HUDEP-2 (cell line): ENCODE data around the gene ZNF532.

Source experiments
- DNase-seq, 76 experiments: peaks; one replicate each; lab custom pipeline; 2025; ENCODE audit not compliant: unreplicated experiment in 76 of 76; lab: John Stamatoyannopoulos, UW

ZNF532 gene

GRCh38 chr18:58934356-58934755 lies 69.7 kb downstream of the ZNF532 start:
- DNase-seq = no peak

- DNase-seq = no peak
Measured at GRCh38 chr18:58934933-58935577, 70.4 kb downstream of the ZNF532 start.

- DNase-seq = no peak
Measured at GRCh38 chr18:58937071-58937886, 72.6 kb downstream of the ZNF532 start.

GRCh38 chr18:58937887-58938267 lies 73.2 kb downstream of the ZNF532 start:
- no peak for DNase-seq

- no peak for DNase-seq
Measured at GRCh38 chr18:58941426-58942099, 76.9 kb downstream of the ZNF532 start.

DNA sequence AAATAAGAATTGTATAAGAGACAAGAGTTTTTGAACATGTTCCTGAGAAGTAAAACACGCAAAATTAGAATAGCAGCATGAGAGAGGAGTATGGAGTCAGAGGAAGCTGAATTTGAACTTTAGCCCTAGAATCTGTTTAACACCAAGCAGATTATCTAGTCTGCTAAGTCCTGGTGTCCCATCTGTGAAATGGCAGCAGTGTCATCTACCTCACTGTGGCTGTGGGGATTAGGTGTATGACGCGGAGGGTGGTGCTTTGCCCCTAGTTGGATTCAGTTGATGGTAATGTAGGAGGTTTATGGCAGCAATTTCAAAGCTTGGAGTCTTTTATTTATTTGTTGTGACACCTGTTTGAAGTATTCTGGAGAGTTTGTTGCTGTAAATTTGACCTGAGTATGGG lies 79.2 kb downstream of the ZNF532 start:
- DNase-seq = no peak

- DNase-seq = no peak
Measured at GRCh38 chr18:58947136-58947732, 82.6 kb downstream of the ZNF532 start.

DNA sequence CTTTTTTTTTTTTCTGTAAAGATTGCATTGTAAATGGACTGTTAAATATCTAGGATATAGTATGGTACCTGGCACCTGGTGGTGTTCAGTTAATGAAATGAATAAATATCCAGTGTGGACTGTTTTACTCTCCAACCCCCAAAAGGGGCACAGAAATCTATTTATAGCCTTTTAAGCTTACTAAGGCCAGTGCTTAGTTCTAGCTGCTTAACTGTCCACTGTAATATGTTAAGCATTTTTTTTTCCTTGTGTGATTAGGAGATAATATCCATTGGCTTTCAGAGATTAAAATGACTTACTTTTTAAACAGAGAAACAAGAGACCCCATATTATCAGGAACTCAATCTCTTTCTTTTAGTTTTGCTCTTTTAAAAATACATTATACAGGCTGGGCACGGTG lies 84.4 kb downstream of the ZNF532 start:
- DNase-seq = no peak

GRCh38 chr18:58951986-58952702 lies 87.5 kb downstream of the ZNF532 start:
- no peak for DNase-seq

GRCh38 chr18:58952858-58953257 lies 88.2 kb downstream of the ZNF532 start:
- DNase-seq = no peak

- no peak for DNase-seq
Measured at GRCh38 chr18:58953627-58954026, 89.0 kb downstream of the ZNF532 start.

DNA sequence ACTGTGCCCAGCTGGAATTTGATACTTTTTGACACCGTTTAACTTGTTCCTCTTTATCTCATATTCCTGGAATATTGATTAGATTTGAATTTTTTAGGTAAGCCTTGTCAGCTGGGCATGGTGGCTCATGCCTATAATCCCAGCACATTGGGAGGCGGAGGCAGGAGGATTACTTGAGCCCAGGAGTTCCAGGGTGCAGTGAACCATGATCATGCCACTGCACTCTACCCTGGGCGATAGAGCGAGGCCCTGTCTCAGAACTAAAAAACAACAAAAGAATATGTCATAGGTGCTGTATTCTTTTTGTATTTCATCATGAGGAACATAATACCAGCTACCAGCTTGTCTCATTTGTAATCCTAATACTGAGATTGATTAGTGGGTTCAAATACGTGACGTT lies 90.3 kb downstream of the ZNF532 start:
- DNase-seq = no peak

DNA sequence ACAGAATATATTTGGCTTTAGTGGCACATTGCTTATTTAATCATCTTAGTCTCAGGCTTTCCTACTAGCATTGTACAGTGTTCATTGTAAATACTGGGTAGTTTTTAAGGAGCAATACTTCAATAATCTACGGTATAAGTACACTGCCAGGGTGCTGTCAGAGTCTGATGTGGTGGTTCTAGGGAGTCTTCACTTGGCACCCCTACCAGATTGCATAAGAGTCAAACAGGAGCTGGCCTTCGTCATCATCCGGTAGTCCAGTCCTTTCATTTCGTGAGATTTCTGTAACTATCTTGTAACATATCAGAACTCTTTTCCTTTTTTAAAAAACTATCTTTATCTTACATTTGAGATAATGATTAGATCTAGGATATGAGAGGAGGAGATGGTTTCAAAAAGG lies 91.1 kb downstream of the ZNF532 start:
- no peak for DNase-seq

GRCh38 chr18:58958628-58959027 lies 94.0 kb downstream of the ZNF532 start:
- DNase-seq = no peak

- no peak for DNase-seq
Measured at GRCh38 chr18:58960508-58960907, 95.8 kb downstream of the ZNF532 start.

DNA sequence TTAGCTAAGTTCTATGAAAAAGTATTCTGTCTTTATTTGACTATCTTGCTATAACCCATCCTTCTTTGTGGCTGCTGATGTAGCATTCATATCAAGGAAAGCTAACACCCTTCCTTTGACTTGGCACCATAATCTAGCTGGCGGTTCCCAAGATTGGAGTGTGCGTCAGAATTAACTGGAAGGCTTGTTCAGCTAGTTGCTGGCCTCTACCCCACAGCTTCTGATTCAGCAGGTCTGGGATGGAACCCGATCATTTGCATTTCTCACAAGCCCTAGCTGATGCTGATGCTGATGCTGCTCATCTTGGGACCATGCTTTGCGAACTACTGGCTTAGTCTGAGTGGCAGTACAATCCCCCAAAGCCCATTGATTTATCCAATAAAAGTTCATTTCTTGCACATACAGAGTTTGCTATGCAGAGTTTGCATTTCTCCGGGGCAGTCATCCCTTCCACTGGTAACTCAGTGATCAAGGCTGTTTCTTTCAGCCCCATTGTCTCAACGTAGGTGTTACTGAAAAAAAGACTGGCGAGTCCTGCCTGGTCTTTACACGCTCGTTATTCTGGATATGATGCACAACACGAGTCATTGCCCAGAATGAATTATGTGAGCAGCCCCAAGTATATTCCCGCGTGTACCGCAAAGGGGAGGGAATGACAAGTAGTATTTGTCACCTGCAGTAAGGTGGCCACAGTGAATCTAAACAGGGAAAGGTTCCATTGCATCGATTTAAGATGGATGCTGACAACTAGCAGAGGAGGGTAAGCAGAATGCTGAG lies 96.5 kb downstream of the ZNF532 start:
- DNase-seq = no peak

DNA sequence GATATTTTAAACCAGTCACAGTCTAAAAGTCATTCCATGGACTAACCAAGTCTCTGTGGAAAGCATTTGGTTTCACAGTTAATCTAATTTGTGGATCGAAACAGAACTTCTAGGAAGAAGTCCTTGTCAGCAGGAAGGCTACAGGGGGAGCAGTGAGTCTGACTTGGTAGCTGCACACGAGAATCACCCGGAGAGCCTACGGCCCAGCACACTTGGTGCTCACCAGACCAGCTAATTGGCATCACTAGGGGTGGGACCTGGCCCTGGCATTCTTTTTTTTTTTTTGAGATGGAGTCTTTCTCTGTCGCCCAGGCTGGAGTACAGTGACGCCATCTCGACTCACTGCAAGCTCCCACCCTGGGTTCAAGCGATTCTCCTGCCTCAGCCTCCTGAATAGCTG lies 97.7 kb downstream of the ZNF532 start:
- no peak for DNase-seq

GRCh38 chr18:58965291-58966004 lies 100.8 kb downstream of the ZNF532 start:
- DNase-seq = no peak

DNA sequence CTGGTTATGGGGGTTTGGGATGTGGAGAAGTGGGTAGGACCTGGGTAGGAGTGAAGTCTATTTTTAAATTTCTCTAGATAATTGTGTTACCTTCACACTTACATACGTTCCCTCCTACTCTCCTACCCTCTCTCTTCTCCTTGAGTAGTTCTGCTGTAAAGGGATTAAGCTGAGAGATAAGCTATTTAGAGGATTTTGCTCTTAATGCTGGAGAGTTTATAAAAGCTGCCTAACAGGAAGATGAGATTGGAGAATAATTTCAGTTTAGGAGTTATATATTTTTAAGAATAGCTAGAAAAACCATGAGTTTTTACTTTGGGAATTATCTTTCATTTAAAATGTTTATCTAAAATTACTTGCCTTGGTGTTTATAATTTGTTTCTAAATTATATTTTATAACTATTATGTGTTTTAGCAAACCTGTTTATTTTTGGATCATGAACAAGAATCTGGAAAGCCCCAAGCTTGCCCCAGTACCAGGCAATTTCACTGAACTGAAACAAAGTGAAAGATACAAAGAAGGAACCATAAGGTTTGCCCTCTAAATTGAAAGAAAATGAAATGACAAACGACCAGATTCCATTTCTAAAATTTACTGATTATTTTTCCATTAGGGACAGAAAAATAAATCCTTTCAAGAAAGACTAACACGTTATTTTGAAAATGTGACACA lies 101.5 kb downstream of the ZNF532 start:
- no peak for DNase-seq
